Muscle of back (tissue), 11 donors: ENCODE results near the gene NLGN1. TPM values are rescaled to one million over a fixed set of nuclear protein-coding genes. Genes with fewer than 3 reads are reported as not detected.

Experiments
- DNase-seq, 3 donors: peaks; one replicate each; pipeline versions ENCODE4 v3.0.0 to v3.0.0-alpha.2; 2013
- polyA plus RNA-seq, 10 donors: library from polyadenylated mRNA; unstranded; fragments of 120-200 nt; gene quantifications; one replicate each; pipeline ENCODE4 v1.2.1, GENCODE V29; 2013; ENCODE audit not compliant: insufficient read length in 10 of 10

The NLGN1 gene
- polyA plus RNA-seq, 10 donors = 1.5 to 2.7 (median 2.0) TPM

GRCh38 chr3:173905381-173905780 lies 507.8 kb downstream of the NLGN1 start:
- no peak for DNase-seq

GRCh38 chr3:173911446-173911845 lies 513.9 kb downstream of the NLGN1 start:
- no peak for DNase-seq

GRCh38 chr3:173912126-173912525 lies 514.6 kb downstream of the NLGN1 start:
- DNase-seq = no peak

GRCh38 chr3:173913397-173913796 lies 515.9 kb downstream of the NLGN1 start:
- DNase-seq = peak; percentile 23 to 45 (median 37)

GRCh38 chr3:173913974-173914421 lies 516.5 kb downstream of the NLGN1 start:
- no peak for DNase-seq

- DNase-seq = no peak
Observed at GRCh38 chr3:173916799-173917198, 519.3 kb downstream of the NLGN1 start.

GRCh38 chr3:173920386-173920785 lies 522.8 kb downstream of the NLGN1 start:
- no peak for DNase-seq

GRCh38 chr3:173921732-173922131 lies 524.2 kb downstream of the NLGN1 start:
- DNase-seq = no peak

- DNase-seq = no peak
Observed at GRCh38 chr3:173923204-173923603, 525.7 kb downstream of the NLGN1 start.

GRCh38 chr3:173930251-173930650 lies 532.7 kb downstream of the NLGN1 start:
- DNase-seq = no peak

- DNase-seq = no peak
Observed at GRCh38 chr3:173932624-173933023, 535.1 kb downstream of the NLGN1 start.

- no peak for DNase-seq
Observed at GRCh38 chr3:173933113-173933512, 535.6 kb downstream of the NLGN1 start.

GRCh38 chr3:173936316-173936715 lies 538.8 kb downstream of the NLGN1 start:
- DNase-seq = no peak

GRCh38 chr3:173938159-173938558 lies 540.6 kb downstream of the NLGN1 start:
- peak in 1 of 3 donors; percentile 3 for DNase-seq

- no peak for DNase-seq
Observed at GRCh38 chr3:173938616-173939015, 541.1 kb downstream of the NLGN1 start.

- DNase-seq = peak in 1 of 3 donors; percentile 11
Observed at GRCh38 chr3:173939331-173939730, 541.8 kb downstream of the NLGN1 start.

GRCh38 chr3:173943264-173943663 lies 545.7 kb downstream of the NLGN1 start:
- DNase-seq = no peak

- DNase-seq = no peak
Observed at GRCh38 chr3:173945170-173945569, 547.6 kb downstream of the NLGN1 start.

GRCh38 chr3:173945806-173946205 lies 548.3 kb downstream of the NLGN1 start:
- no peak for DNase-seq

- no peak for DNase-seq
Observed at GRCh38 chr3:173954647-173955046, 557.1 kb downstream of the NLGN1 start.

GRCh38 chr3:173957646-173958045 lies 560.1 kb downstream of the NLGN1 start:
- DNase-seq = no peak

- no peak for DNase-seq
Observed at GRCh38 chr3:173958805-173959204, 561.3 kb downstream of the NLGN1 start.

- no peak for DNase-seq
Observed at GRCh38 chr3:173970281-173970680, 572.7 kb downstream of the NLGN1 start.

GRCh38 chr3:173976281-173976680 lies 578.7 kb downstream of the NLGN1 start:
- no peak for DNase-seq

GRCh38 chr3:173977747-173978146 lies 580.2 kb downstream of the NLGN1 start:
- peak in 1 of 3 donors; percentile 18 for DNase-seq
